Measurements from ENCODE around the gene ATP5PD. TPM values are rescaled to one million over a fixed set of nuclear protein-coding genes. Genes with fewer than 3 reads are reported as not detected.

ATP5PD gene
- 237 TPM for total RNA-seq

DNA sequence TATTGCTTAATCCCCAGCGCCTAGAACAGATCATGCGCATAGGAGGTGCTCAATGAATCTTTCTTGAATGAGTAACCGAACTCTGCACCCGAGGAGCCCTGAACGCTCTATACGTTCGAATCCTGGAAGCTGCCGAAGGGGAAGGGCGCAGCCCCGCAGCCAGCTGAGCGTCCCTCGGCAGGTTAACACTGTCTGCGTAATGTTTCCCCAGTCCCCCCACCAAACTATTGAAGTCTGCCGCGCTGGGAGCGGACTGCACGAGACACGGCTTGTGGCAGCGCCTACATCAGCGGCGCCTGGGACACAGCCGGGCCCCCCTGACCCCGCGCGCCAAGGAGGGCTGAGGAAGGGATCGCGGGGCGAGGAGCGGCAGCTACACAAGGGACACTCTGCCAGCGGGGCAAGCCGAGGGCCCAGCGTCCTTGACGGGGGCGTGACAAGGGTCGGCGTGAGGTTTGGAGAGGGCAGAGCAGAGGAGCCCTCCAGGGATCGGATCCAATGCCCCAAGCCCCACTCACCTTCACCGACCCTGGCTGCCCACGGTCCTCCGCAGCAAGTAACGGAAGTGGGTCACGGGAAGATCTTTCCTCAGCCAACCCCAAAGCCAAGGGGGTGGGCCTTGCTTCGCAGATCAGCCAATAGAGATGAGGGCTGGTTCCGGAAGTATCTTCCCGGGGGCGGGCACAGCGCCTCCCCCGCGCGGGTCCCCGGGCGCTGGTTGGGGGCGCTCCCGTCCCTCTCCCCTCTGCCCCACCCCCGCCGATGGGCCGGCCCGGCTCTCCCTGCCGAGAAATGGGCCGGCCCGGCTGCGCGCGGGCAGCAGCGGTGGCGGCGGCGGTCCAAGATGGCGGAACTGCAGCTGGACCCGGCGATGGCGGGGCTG, at the start of gene ATP5PD, which contains the start of gene KCTD2:
TSS of gene ATP5PD (minus strand) at position 563 of the 883 bp plus-strand sequence. CDS start 4,319 bp downstream, outside the sequence.
TSS of gene KCTD2 (plus strand) at position 819 of the 883 bp plus-strand sequence. CDS start at position 845, 26 bp downstream.

DNA sequence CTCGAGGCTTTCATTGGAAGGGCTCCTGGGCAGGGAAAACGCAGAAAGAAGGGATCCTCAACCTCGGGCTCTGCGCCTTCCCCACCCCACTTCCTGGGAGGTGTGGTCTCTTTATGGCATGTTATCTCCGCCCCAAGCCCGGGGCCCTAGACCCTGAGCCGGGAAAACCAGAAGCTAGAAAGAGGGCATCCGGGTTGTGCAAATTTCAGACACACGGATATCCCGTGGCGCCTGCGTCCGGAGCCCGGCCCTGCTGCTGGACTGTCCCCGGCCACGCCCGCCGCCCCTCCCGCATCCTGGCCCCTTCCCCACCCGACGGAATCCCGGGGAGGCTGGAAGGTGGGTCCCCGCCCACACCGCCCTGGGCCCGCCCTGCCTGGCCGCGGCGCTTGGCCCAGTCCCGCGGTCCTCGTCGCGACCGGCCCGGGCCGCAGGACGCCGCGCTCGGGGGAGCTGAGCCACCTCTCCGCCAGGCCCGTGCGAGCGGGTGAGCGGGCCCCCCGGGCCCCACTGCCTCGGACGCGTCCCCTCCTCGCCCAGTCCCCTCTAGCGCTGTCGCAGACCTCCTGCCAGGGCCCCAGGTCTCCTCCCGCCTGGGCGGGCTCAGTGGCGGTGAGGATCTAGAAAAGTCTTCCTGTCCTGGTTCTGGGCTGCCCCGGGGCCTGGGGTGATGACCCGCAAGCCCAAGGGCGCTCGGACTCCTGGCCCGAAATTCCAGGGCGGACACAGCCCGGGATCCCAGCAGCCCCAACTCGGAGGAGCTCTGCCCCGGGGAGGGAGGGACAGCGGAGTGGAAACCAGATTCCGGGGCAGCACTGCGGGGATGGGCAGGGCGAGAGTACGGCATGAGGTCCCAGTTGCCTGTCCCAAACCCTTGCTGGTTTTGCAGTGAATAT, 41.0 kb upstream of the ATP5PD start, which contains the start of gene SLC16A5:
TSS of gene SLC16A5 (plus strand) at position 397 of the 896 bp plus-strand sequence. CDS start 5,683 bp downstream, outside the sequence.

DNA sequence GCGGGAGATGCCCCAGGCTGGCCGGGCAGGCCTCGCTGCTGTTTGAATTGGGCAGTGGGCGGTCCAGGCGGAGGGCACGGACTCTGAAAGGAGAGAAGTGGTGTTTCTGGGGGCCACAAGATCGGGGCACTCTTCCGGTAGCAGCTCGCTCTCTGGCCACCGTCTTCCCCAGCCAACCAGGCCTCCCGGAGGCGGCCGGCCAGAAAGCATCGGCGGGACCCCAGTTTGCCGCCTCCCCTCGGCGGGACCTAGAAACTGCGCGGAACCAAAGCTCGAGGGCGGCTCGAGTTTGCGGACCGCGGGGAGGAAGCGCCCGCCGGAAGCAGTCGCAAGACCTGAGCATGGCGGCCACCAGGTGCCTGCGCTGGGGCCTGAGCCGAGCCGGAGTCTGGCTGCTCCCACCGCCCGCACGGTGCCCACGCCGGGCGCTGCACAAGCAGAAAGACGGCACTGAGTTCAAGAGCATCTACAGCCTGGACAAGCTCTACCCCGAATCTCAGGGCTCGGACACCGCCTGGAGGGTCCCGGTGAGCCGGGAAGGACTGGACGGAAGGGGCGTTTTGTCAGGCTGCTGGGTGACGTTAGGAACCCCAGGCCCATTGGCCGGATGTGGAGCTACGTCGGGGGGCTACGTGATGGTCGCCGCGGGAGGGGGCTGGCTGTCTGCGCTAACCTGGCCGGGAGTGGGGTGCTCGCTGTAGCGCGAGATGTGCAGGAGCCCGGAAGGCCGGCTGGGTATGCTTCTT, 34.2 kb downstream of the ATP5PD start, which contains the start of gene MRPL58:
TSS of gene MRPL58 (plus strand) at position 325 of the 746 bp plus-strand sequence. CDS start at position 342, 17 bp downstream.

Small RNA genes lying within 50 kb of the gene (small RNA-seq; reads per million reads assigned to genes)
- gene AC111186.1 (ENCODE audit: low replicate concordance) (not detected), gene RF00019 (ENCODE audit: low replicate concordance) (not detected), gene RN7SL573P (ENCODE audit: low replicate concordance) (not detected), gene RNU6-362P (ENCODE audit: low replicate concordance) (not detected)

Other genes starting within 250 kb of the ATP5PD start
- 1.2 TPM for gene GRIN2C, start 187.1 kb downstream of the ATP5PD start, total RNA-seq
- gene FDXR, start 174.0 kb downstream of the ATP5PD start, total RNA-seq: 7.5 TPM
- gene FADS6, start 153.3 kb downstream of the ATP5PD start, total RNA-seq: 0.64 TPM
- gene USH1G, start 123.7 kb downstream of the ATP5PD start, total RNA-seq: 0.64 TPM
- not detected for gene OTOP2, start 122.7 kb downstream of the ATP5PD start, total RNA-seq
- gene OTOP3, start 111.1 kb downstream of the ATP5PD start, total RNA-seq: not detected
- gene HID1, start 74.2 kb downstream of the ATP5PD start, total RNA-seq: 13.1 TPM
- gene CDR2L, start 59.3 kb downstream of the ATP5PD start, total RNA-seq: 8.2 TPM
- 40.1 TPM for gene MRPL58, start 34.3 kb downstream of the ATP5PD start, total RNA-seq
- 18.5 TPM for gene KCTD2, start 256 bp upstream of the ATP5PD start, total RNA-seq
- gene SLC16A5, start 41.0 kb upstream of the ATP5PD start, total RNA-seq: 62.5 TPM
- 9.2 TPM for gene ARMC7, start 63.0 kb upstream of the ATP5PD start, total RNA-seq
- 72.2 TPM for gene NT5C, start 84.8 kb upstream of the ATP5PD start, total RNA-seq
- 53.8 TPM for gene JPT1, start 107.5 kb upstream of the ATP5PD start, total RNA-seq
- 209 TPM for gene SUMO2, start 136.0 kb upstream of the ATP5PD start, total RNA-seq
- gene NUP85, start 158.7 kb upstream of the ATP5PD start, total RNA-seq: 49.2 TPM
- 25.7 TPM for gene GGA3, start 214.6 kb upstream of the ATP5PD start, total RNA-seq
- 48.6 TPM for gene MRPS7, start 214.9 kb upstream of the ATP5PD start, total RNA-seq
- gene MIF4GD, start 224.3 kb upstream of the ATP5PD start, total RNA-seq: 16.1 TPM
- gene SLC25A19, start 242.5 kb upstream of the ATP5PD start, total RNA-seq: 8.6 TPM

Data from metanephros (tissue), 2 donors.